ENCODE results near the gene PON1.

DNA sequence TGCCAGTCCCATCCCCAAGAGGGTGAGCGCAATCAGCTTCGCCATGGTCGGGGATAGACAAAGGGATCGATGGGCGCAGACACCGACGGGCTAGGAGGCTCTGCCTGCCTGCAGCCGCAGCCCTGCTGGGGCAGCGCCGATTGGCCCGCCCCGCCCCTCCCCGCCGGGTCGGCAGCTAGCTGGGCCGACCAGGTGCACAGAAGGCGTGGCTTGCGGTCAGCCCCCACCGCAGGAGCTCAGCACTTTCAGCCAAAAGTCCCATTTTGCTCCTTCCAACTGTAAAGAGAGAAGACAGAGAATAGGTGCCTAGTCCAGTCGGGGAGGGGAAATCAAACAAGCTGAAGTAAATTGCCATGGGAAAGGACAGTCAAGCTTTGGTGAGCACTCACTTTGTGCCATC is at the start of gene PON1:
- TF ChIP-seq, protein P1, sequence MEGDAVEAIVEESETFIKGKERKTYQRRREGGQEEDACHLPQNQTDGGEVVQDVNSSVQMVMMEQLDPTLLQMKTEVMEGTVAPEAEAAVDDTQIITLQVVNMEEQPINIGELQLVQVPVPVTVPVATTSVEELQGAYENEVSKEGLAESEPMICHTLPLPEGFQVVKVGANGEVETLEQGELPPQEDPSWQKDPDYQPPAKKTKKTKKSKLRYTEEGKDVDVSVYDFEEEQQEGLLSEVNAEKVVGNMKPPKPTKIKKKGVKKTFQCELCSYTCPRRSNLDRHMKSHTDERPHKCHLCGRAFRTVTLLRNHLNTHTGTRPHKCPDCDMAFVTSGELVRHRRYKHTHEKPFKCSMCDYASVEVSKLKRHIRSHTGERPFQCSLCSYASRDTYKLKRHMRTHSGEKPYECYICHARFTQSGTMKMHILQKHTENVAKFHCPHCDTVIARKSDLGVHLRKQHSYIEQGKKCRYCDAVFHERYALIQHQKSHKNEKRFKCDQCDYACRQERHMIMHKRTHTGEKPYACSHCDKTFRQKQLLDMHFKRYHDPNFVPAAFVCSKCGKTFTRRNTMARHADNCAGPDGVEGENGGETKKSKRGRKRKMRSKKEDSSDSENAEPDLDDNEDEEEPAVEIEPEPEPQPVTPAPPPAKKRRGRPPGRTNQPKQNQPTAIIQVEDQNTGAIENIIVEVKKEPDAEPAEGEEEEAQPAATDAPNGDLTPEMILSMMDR (IDR thresholded peaks at IDR 0.05): no peak
- no peak for TF ChIP-seq POLR2A (IDR thresholded peaks at IDR 0.05)
- TF ChIP-seq EP300 (IDR thresholded peaks at IDR 0.05): no peak
